AG09309 (cell line): Measurements from ENCODE around the gene EXOSC9.

Source experiments
- DNase-seq: peaks from one replicate; pipeline ENCODE4 v3.0.0-alpha.2; 2010; ENCODE audit warnings: low read depth
- H3K4me3 ChIP-seq: 2 replicates; pipeline ENCODE4 v1.5.1; 2011; ENCODE audit warnings: mild to moderate bottlenecking, low read depth, low read length, moderate library complexity; ENCODE audit not compliant: control insufficient read depth
- TF ChIP-seq, protein P1 (sequence below): IDR thresholded peaks from 2 replicates; pipeline ENCODE4 v1.5.1; 2011; ENCODE audit warnings: mild to moderate bottlenecking, low read depth, low read length, inconsistent platforms; ENCODE audit not compliant: insufficient read depth, control insufficient read depth; ENCODE audit errors: missing control alignments

EXOSC9 gene

DNA sequence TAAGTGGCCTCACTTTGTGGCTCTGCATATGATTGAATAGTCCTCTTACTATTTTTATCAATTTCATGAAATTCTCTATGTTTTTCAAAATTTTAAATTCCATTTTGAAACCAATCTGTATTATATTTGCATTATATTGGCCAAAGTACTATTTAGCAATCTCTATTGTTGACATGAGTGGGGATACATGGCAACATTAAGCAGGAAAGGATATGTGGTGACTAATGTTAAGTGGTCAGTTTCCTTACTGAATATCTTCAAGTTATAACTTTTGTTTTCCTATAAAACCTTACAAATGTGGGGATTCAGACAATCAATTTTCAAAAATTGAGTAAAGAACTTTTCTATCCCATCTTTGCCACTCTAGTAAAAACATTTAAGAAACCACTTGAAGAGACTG is 59.0 kb downstream of the EXOSC9 start:
- no peak overlapping the region for H3K4me3 ChIP-seq
- no peak for DNase-seq
- TF ChIP-seq, protein P1, sequence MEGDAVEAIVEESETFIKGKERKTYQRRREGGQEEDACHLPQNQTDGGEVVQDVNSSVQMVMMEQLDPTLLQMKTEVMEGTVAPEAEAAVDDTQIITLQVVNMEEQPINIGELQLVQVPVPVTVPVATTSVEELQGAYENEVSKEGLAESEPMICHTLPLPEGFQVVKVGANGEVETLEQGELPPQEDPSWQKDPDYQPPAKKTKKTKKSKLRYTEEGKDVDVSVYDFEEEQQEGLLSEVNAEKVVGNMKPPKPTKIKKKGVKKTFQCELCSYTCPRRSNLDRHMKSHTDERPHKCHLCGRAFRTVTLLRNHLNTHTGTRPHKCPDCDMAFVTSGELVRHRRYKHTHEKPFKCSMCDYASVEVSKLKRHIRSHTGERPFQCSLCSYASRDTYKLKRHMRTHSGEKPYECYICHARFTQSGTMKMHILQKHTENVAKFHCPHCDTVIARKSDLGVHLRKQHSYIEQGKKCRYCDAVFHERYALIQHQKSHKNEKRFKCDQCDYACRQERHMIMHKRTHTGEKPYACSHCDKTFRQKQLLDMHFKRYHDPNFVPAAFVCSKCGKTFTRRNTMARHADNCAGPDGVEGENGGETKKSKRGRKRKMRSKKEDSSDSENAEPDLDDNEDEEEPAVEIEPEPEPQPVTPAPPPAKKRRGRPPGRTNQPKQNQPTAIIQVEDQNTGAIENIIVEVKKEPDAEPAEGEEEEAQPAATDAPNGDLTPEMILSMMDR = no peak

GRCh38 chr4:121861426-121861825 is 60.3 kb downstream of the EXOSC9 start:
- TF ChIP-seq, protein P1 = no peak
- DNase-seq = no peak
- no peak overlapping the region for H3K4me3 ChIP-seq

- DNase-seq = no peak
- TF ChIP-seq, protein P1 = no peak
- no peak overlapping the region for H3K4me3 ChIP-seq
Measured at GRCh38 chr4:121863799-121864198, 62.7 kb downstream of the EXOSC9 start.
